H9 (cell line): ENCODE results near the gene CDH4. TPM values are rescaled to one million over a fixed set of nuclear protein-coding genes. Genes with fewer than 3 reads are reported as not detected.
A peak's percentile ranks its signal among the peaks of the same experiment; 100 is the strongest.

Source experiments
- DNase-seq: peaks from one replicate; pipeline ENCODE4 v3.0.0-alpha.2; 2017
- H2AFZ ChIP-seq: one replicate; pipeline ENCODE4 v1.6.1; 2013; ENCODE audit warnings: mild to moderate bottlenecking, low read length, control low read depth, moderate library complexity
- H2AK5ac ChIP-seq: 2 replicates; pipeline ENCODE4 v1.6.1; 2013; ENCODE audit warnings: low read length, control low read depth, mixed read lengths; ENCODE audit not compliant: insufficient read length
- H2BK120ac ChIP-seq: one replicate; pipeline ENCODE4 v1.6.1; 2013; ENCODE audit warnings: low read depth, mild to moderate bottlenecking, low read length, control low read depth, inconsistent platforms; ENCODE audit not compliant: poor library complexity, severe bottlenecking
- H2BK12ac ChIP-seq: 2 replicates; pipeline ENCODE4 v1.6.1; 2013; ENCODE audit warnings: low read length, control low read depth, mixed read lengths, low read depth; ENCODE audit not compliant: insufficient read length
- H2BK15ac ChIP-seq: 2 replicates; pipeline ENCODE4 v1.6.1; 2013; ENCODE audit warnings: low read depth, low read length, control low read depth
- H2BK20ac ChIP-seq: one replicate; pipeline ENCODE4 v1.6.1; 2013; ENCODE audit warnings: low read depth, mild to moderate bottlenecking, low read length, control low read depth, inconsistent platforms; ENCODE audit not compliant: poor library complexity, severe bottlenecking
- H2BK5ac ChIP-seq: 2 replicates; pipeline ENCODE4 v1.6.1; 2013; ENCODE audit warnings: low read length, control low read depth, mixed read lengths; ENCODE audit not compliant: insufficient read length
- H3K14ac ChIP-seq: 2 replicates; pipeline ENCODE4 v1.6.1; 2013; ENCODE audit warnings: low read length, control low read depth; ENCODE audit not compliant: insufficient read depth
- H3K18ac ChIP-seq: 2 replicates; pipeline ENCODE4 v1.6.1; 2013; ENCODE audit warnings: low read depth, mild to moderate bottlenecking, mixed read lengths, low read length, control low read depth; ENCODE audit not compliant: insufficient read length
- H3K23ac ChIP-seq: 2 replicates; pipeline ENCODE4 v1.6.1; 2013; ENCODE audit warnings: low read length, control low read depth, mixed read lengths, low read depth; ENCODE audit not compliant: insufficient read length
- H3K23me2 ChIP-seq: 2 replicates; pipeline ENCODE4 v1.6.1; 2013; ENCODE audit warnings: low read depth, mild to moderate bottlenecking, mixed read lengths, low read length, control low read depth; ENCODE audit not compliant: insufficient read length, poor library complexity, severe bottlenecking
- H3K27ac ChIP-seq: 2 replicates; pipeline ENCODE4 v1.5.1; 2013; ENCODE audit warnings: low read length, control low read depth, mixed read lengths, low read depth; ENCODE audit not compliant: insufficient read length
- H3K27me3 ChIP-seq: 2 replicates; pipeline ENCODE4 v1.6.1; 2013; ENCODE audit warnings: low read length, control low read depth, inconsistent platforms; ENCODE audit not compliant: insufficient read depth
- H3K4ac ChIP-seq: 2 replicates; pipeline ENCODE4 v1.6.1; 2013; ENCODE audit warnings: low read depth, mild to moderate bottlenecking, control low read depth, inconsistent platforms, low read length, moderate library complexity
- H3K4me1 ChIP-seq: 2 replicates; pipeline ENCODE4 v1.6.1; 2013; ENCODE audit warnings: low read length, control low read depth, inconsistent platforms; ENCODE audit not compliant: insufficient read depth
- H3K4me2 ChIP-seq: 2 replicates; pipeline ENCODE4 v1.6.1; 2013; ENCODE audit warnings: low read length, control low read depth, mixed read lengths; ENCODE audit not compliant: insufficient read length, insufficient read depth
- H3K56ac ChIP-seq: 2 replicates; pipeline ENCODE4 v1.6.1; 2013; ENCODE audit warnings: low read depth, mild to moderate bottlenecking, mixed read lengths, low read length, control low read depth; ENCODE audit not compliant: insufficient read length
- H3K79me1 ChIP-seq: 2 replicates; pipeline ENCODE4 v1.6.1; 2013; ENCODE audit warnings: low read depth, mild to moderate bottlenecking, moderate library complexity, low read length, control low read depth, inconsistent platforms; ENCODE audit not compliant: insufficient read depth, poor library complexity, severe bottlenecking
- H3K79me2 ChIP-seq: 2 replicates; pipeline ENCODE4 v1.6.1; 2013; ENCODE audit warnings: low read length, control low read depth, inconsistent platforms; ENCODE audit not compliant: insufficient read depth
- H3K9ac ChIP-seq: 2 replicates; pipeline ENCODE4 v1.6.1; 2013; ENCODE audit warnings: low read length, control low read depth, mixed read lengths; ENCODE audit not compliant: insufficient read length; ENCODE audit errors: extremely low read depth
- H3K9me3 ChIP-seq: one replicate; pipeline ENCODE4 v1.6.1; 2013; ENCODE audit warnings: low read depth, low read length, inconsistent platforms; ENCODE audit not compliant: control insufficient read depth
- H3T11ph ChIP-seq: one replicate; pipeline ENCODE4 v1.6.1; 2013; ENCODE audit warnings: mild to moderate bottlenecking, low read length, control low read depth, inconsistent platforms
- H4K20me1 ChIP-seq: one replicate; pipeline ENCODE4 v1.6.1; 2013; ENCODE audit not compliant: control insufficient read depth, insufficient read length, insufficient read depth
- H4K5ac ChIP-seq: 2 replicates; pipeline ENCODE4 v1.6.1; 2013; ENCODE audit warnings: low read depth, mild to moderate bottlenecking, mixed read lengths, low read length, control low read depth; ENCODE audit not compliant: insufficient read length
- H4K8ac ChIP-seq: replicated peaks from 2 replicates; pipeline ENCODE4 v1.6.1; 2013; ENCODE audit warnings: low read length, control low read depth, mixed read lengths, low read depth; ENCODE audit not compliant: insufficient read length
- H4K91ac ChIP-seq: 2 replicates; pipeline ENCODE4 v1.6.1; 2013; ENCODE audit warnings: low read depth, mild to moderate bottlenecking, moderate library complexity, mixed read lengths, low read length, control low read depth; ENCODE audit not compliant: insufficient read length
- H3K27ac Mint-ChIP-seq, 3 experiments: 2 replicates in 2 of 3; 3 replicates in 1 of 3; pipeline ENCODE4 v1.8.0; 2020 to 2021; ENCODE audit warnings: mixed read lengths in 3 of 3, mild to moderate bottlenecking in 1 of 3, moderate library complexity in 1 of 3
- H3K27me3 Mint-ChIP-seq: 2 replicates; pipeline ENCODE4 v1.8.0; 2021; ENCODE audit warnings: low read depth, mild to moderate bottlenecking, moderate library complexity, mixed read lengths
- H3K36me3 Mint-ChIP-seq, 3 experiments: 2 replicates in 2 of 3; 3 replicates in 1 of 3; pipeline ENCODE4 v1.8.0; 2020 to 2021; ENCODE audit warnings: low read depth in 3 of 3, mixed read lengths in 3 of 3; ENCODE audit not compliant: insufficient read depth in 1 of 3
- H3K4me1 Mint-ChIP-seq, 2 experiments: 2 replicates each; pipeline ENCODE4 v1.8.0; 2020; ENCODE audit warnings: mixed read lengths in 2 of 2
- H3K4me3 Mint-ChIP-seq, 2 experiments: 2 replicates in 1 of 2; 3 replicates in 1 of 2; pipeline ENCODE4 v1.8.0; 2020 to 2021; ENCODE audit warnings: mild to moderate bottlenecking in 2 of 2, mixed read lengths in 2 of 2, moderate library complexity in 1 of 2
- H3K9me3 Mint-ChIP-seq, 2 experiments: 2 replicates in 1 of 2; 3 replicates in 1 of 2; pipeline ENCODE4 v1.8.0; 2020; ENCODE audit warnings: mild to moderate bottlenecking in 2 of 2, mixed read lengths in 2 of 2, moderate library complexity in 1 of 2
- WGBS: extraction: QIAGEN DNeasy Blood & Tissue Kit; methylation state at CpG from one replicate; pipeline ENCODE4 v1.1.7; 2013; ENCODE audit warnings: missing lambda C conversion rate, low lambda C conversion rate, mixed read lengths; ENCODE audit not compliant: insufficient read length; ENCODE audit errors: extremely low coverage; 5-methylcytosine and 5-hydroxymethylcytosine counted together
- total RNA-seq: library from RNA; stranded (reverse); gene quantifications from 2 replicates; pipeline ENCODE4 v1.2.1, GENCODE V29; 2021
- TF ChIP-seq, protein P1 (sequence below): fragments of 200-600 bp; sonication (generic); conservative IDR thresholded peaks from 3 replicates; pipeline ENCODE4 v1.8.0; 2021; ENCODE audit warnings: antibody characterized with exemption, mild to moderate bottlenecking

Gene CDH4
- total RNA-seq, 1 experiment from 2014 or later, result 3.0 TPM

DNA sequence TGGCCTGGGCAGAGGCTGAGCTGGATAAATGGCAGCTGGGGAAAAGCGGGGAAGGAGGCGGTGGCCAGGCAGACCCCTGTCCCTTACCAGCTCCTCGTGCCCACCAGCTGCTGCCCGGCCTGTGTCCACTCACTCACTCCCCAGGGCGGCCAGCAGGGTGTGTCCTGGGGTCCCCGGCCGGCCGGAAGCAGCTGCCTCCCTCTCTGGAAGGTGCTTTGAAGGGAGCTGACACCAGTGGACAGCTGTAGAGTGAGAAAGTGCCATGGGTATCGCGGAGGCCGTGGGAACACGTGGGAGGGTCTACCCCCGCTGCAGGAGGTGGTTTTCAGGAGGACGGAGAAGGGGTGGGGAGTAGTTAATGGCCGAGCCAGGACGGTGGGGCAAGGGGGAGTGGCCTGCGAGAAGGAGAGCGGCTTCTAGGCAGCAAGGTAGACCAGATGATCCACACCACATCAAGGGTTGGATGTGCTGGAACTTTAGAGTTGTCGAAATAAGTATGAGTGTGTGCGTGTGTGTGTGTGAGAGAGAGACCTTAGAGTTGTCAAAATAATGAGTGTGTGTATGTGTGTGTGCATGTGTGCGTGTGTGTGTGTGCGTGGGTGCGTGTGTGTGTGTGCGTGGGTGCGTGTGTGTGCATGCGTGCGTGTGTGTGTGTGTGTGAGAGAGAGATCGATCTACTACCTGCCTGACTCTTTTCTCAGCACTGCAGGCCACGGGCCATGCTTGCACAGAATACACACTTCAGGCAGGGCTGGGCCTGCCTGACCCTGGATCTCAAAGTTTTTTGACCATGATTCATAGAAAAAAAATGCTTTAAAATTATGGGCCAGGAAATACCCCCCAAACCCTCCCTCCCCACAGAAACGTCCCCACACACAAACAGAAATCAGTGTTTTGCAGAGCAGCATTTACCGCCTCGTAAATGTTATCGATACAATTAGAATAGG is 43.9 kb downstream of the CDH4 start:
- H3T11ph ChIP-seq, result no peak overlapping the region
- DNase-seq, result no peak
- H3K9ac ChIP-seq, result no peak overlapping the region
- TF ChIP-seq, protein P1, sequence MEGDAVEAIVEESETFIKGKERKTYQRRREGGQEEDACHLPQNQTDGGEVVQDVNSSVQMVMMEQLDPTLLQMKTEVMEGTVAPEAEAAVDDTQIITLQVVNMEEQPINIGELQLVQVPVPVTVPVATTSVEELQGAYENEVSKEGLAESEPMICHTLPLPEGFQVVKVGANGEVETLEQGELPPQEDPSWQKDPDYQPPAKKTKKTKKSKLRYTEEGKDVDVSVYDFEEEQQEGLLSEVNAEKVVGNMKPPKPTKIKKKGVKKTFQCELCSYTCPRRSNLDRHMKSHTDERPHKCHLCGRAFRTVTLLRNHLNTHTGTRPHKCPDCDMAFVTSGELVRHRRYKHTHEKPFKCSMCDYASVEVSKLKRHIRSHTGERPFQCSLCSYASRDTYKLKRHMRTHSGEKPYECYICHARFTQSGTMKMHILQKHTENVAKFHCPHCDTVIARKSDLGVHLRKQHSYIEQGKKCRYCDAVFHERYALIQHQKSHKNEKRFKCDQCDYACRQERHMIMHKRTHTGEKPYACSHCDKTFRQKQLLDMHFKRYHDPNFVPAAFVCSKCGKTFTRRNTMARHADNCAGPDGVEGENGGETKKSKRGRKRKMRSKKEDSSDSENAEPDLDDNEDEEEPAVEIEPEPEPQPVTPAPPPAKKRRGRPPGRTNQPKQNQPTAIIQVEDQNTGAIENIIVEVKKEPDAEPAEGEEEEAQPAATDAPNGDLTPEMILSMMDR, result no peak
- no peak overlapping the region for H2AFZ ChIP-seq
- H3K9me3 ChIP-seq, result no peaks in the 10 kb centered on the region
- H4K20me1 ChIP-seq, result no peaks in the 10 kb centered on the region
- no peaks in the 10 kb centered on the region for H3K27me3 ChIP-seq
- H3K4me2 ChIP-seq, result no peak overlapping the region
- no peak overlapping the region for H2AK5ac ChIP-seq
- Mint-ChIP-seq H3K4me3 (no peak overlapping the region), H3K9me3 (peaks cover 0 to under 1% of the 10 kb centered on the region in 2 experiments; a peak in 2 of 5 replicates), H3K27me3 (peaks cover 17% of the 10 kb centered on the region), H3K36me3 (no peaks in the 10 kb centered on the region; a peak in 2 of 7 replicates), H3K4me1 (peaks cover 6 to 8% of the 10 kb centered on the region in 2 experiments; a peak in 3 of 4 replicates), H3K27ac (no peak overlapping the region; a peak in 2 of 7 replicates)
- no peak overlapping the region for H2BK20ac ChIP-seq
- H2BK15ac ChIP-seq, result no peak overlapping the region
- no peaks in the 10 kb centered on the region for H3K79me2 ChIP-seq
- H3K14ac ChIP-seq, result peak overlapping the region; percentile 16; the same call in 1 of the 2 replicates
- no peak overlapping the region for H4K91ac ChIP-seq
- no peaks in the 10 kb centered on the region for H3K23me2 ChIP-seq
- H2BK12ac ChIP-seq, result no peak overlapping the region
- no peak overlapping the region for H3K27ac ChIP-seq
- H3K79me1 ChIP-seq, result no peaks in the 10 kb centered on the region
- no peak overlapping the region for H3K23ac ChIP-seq
- H3K4ac ChIP-seq, result no peak overlapping the region; the same call in 1 of the 2 replicates
- WGBS, result 100% methylated on average over 1 of the region's 33 CpGs
- no peak overlapping the region for H3K56ac ChIP-seq
- H3K4me1 ChIP-seq, result no peaks in the 10 kb centered on the region
- H4K5ac ChIP-seq, result no peak overlapping the region
- H2BK5ac ChIP-seq, result no peak overlapping the region
- H2BK120ac ChIP-seq, result no peak overlapping the region
- no peak overlapping the region for H4K8ac ChIP-seq
- peak overlapping the region; percentile 50 for H3K18ac ChIP-seq
